GM20431 (cell line): Measurements from ENCODE around the gene GALNT17.

Source experiments
- in situ Hi-C: fragments of 300-500 bp; cut with MseI, MboI; formaldehyde crosslinking; loops from one replicate; pipeline ENCODE4 v1.15.0; 2020; ENCODE audit warnings: low sequenced_read_pairs; ENCODE audit not compliant: unreplicated experiment

The GALNT17 gene

DNA sequence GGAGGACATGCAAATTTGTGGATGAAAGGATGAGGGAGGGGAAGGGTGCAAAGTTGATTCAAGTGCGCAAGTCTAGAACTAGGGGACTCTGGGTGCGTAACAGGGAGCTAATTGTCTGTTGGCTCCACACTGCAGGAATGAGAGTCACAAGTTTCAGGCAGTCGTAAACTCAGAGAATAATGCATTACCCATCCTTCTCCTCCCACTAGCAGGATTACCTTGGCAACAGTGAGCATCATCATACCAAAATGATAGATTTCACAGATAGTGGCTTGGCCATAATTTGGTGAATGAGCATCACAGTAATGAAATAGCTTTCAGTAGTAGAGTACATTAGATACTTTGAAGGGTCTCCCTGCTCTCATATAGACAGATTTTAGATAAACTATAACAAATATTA is 565.5 kb downstream of the GALNT17 start:
- in situ Hi-C loops, result loop anchor here (10.0 kb wide), 1 partner anchor 63 kb away; no protein-coding TSS in a partner anchor

DNA sequence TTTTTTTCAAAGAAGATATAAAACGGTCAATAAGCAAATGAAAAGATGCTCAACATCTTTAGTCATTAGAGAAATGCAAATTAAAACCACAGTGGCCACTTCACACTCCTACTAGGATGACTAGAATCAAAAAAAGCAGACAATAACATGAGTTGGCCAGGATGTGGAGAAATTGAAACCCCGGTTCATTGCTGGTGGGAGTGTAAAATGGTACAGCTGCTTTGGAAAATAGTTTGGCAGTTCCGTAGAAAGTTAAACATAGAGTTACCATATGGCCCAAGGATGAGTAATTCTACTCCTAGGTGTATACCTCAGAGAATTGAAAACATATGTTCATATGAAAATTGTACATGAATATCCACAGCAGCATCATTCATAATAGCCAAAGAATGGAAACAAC is 573.3 kb downstream of the GALNT17 start:
- in situ Hi-C loops, result no loop called here

GRCh38 chr7:71705901-71706596 is 574.1 kb downstream of the GALNT17 start:
- in situ Hi-C loops, result no loop called here

DNA sequence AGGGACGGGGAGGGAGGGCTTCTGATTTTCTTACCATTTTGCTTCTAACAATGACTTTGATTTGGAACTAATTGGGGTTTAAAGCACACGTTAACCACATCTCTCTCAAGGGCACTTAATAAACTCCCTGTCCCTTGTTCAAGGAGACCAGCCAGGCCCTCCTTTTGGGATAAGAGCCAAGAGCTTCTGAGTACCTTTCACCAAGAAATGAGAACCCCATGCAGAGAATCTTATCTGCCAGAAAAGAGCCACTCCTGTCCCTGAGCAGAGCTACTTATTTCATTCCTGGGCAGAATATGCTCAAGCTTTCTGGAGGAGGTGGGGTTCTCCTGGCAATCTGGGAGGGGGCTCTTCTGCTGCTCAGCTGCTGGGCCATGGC is 574.6 kb downstream of the GALNT17 start:
- in situ Hi-C loops, result no loop called here

GRCh38 chr7:71707041-71707440 is 575.1 kb downstream of the GALNT17 start:
- in situ Hi-C loops, result no loop called here

DNA sequence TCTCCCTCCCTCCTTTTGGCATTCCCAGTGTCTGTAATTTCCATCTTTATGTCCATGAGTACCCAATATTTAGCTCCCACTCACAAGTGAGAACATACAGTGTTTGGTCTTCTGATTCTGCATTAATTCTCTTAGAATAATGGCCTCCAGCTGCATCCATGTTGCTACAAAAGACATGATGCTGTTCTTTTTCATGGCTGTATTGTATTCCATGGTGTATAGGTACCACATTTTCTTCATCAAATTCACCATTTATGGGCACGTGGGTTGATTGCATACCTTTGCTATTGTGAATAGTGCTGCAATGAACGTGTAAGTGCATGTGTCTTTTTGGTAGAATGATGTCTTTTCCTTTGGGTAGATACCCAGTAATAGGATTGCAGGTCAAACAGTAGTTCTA is 576.8 kb downstream of the GALNT17 start:
- in situ Hi-C loops, result no loop called here

GRCh38 chr7:71710442-71710841 is 578.5 kb downstream of the GALNT17 start:
- in situ Hi-C loops, result no loop called here

DNA sequence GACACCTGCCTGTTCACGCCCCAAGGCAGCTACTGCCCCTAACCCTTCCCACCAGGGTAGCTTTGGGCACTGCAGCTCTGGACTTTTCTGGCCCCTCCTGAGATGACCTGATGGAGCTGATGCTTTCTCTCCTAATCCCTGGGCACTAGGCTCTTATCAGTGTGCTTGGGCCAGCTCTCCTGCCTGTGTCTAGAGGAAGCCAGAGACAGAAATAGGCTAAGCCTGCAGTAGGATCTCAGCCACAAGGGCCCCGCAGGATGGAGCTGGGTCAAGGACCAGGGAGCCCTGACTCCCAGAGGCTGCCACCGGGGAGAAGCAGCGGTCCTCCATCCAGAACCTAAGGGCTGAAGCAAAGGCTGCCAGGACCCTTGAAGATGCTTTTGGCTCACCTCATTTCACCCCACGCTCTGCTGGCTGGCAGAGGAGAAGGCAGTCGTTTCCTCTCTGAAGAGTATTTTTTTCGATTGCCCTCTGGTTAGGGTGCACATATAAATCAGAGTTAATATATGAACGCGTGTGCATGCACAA is 580.8 kb downstream of the GALNT17 start:
- in situ Hi-C loops, result no loop called here

DNA sequence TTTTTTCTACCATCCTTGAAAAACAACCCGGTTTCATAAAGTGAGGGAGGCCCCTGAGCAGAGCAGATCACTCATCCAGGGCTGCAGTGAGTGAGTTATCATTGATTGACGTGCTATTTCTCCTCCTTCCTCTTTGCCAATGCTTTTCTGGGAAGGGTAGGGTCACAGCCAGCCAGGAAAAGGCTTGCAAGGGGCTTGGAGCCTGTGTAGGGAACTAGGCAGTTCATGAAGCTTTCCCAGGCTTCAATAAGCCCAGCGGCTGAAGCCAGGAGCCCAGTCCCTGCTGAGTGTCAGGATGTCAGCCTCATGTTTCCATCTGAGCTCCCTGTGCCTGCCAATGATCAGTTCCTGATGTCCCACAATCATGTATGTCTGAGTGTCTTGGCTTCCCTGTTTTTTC is 584.7 kb downstream of the GALNT17 start:
- in situ Hi-C loops, result no loop called here

DNA sequence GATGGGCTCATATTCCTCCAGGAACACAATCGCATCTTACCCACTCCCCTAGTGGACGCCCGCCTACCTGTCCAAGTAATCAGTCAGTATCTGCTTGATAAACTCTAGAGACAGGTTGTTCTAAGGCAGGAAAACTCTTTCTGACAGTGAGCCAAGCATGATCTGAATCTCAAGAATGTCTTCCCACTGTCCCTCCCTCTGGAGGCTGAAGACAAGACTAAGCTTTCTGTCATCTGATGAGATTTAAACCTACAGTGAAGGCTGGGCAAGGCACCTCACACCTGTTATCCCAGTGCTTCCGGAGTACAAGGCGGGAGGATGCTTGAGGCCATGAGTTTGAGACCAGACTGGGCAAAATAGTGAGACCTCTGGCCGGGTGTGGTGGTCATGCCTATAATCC is 586.6 kb downstream of the GALNT17 start:
- in situ Hi-C loops, result no loop called here

DNA sequence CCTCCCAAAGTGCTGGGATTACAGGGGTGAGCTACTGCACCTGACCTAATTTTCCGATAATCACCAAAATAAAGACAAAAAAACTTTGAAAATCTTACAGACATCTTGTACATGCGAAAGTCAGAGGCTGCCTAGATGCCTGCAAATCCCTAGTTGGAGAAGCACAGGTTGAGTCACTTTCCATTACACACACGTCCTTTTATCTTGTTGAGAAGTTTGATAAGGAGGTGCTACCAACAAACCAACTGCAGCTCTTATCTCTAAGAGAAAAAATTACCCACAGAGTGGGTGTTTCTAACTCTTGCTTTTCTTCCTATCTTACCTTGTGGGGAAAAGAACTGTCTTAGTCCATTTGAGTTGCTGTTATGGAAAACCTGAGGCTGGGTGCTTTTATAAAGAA is 589.8 kb downstream of the GALNT17 start:
- in situ Hi-C loops, result no loop called here

DNA sequence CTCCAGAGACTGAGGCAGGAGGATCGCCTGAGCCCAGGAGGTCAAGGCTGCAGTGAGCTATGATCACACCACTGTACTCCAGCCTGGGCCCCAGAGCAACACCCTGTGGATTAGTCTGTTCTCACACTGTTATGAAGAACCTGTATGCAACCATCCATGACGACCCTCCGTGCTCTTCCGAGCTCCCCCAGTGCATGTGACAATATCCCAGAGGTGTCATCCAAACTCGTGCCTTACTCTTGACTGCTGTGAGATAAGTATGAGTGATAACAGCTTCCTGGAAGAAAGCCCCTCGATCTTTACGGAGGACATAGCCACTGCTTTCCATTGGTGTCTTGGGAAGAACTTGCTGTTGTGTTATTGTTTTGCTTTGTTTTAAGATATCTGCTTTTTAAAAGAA is 591.9 kb downstream of the GALNT17 start:
- in situ Hi-C loops, result no loop called here

DNA sequence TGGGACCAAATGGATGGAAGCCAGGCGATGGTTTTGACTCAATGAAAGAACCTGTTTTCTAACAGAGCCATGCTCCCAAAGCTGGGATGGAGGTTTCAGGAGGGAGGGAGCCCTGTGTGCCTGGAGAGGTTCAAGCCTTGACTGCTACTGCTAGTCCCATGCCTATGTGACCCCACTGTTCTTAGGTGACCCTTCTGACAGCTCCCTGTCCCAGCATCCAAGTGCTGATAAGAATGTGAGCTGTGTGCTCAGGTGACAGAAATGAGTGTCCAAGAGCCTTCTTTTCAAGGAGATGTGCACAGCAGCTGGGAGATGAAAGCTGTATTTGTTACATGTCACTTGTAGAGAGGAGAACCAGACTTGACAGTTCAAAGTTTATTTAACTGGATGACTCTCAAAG is 595.4 kb downstream of the GALNT17 start:
- in situ Hi-C loops, result no loop called here

- in situ Hi-C loops, result loop anchor here (10.0 kb wide), 1 partner anchor 877 kb away; no protein-coding TSS in a partner anchor
Measured at GRCh38 chr7:71731740-71732139, 599.8 kb downstream of the GALNT17 start.

DNA sequence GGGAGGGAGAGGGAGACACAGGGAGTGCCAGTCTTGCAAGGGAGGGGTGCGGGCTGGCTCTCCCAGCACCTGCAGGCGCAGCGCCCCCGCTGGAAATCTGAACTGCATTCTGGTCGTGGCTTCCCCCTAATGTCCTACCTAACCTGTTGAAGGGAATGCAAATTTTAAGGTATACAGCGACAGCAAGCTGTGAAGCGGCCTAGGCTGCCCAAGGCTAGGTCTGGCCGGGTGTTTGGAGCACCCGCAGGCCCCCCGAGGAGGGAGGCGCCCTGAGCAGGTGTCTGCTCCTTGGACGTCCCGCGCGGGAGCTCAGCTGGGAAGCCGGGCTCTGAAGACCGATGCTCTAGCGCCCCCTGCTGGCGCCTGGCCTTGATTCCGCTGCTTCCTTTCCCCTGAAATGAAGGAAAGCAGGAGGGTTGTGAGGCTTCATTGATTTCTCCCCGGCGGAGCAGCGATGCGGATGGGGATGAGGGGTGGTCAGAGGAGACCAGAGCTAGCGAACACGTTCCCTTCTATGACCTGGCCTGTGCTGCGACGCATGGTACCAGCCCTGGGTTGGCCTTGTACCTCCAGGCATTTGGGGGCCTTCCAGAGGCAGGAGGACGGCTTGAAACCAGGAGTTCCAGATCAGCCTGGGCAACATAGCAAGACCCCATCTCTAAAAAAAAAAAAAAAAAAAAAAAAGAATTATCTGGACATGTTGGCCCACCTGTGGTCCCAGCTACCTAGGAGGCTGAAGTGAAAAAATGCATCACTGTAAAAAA is 601.3 kb downstream of the GALNT17 start:
- in situ Hi-C loops, result loop anchor here (10.0 kb wide), 1 partner anchor 878 kb away; no protein-coding TSS in a partner anchor

- in situ Hi-C loops, result loop anchor here (10.0 kb wide), 1 partner anchor 881 kb away; no protein-coding TSS in a partner anchor
Measured at GRCh38 chr7:71735961-71736556, 604.1 kb downstream of the GALNT17 start.

- in situ Hi-C loops, result loop anchor here (10.0 kb wide), 1 partner anchor 883 kb away; no protein-coding TSS in a partner anchor
Measured at GRCh38 chr7:71737931-71738540, 606.1 kb downstream of the GALNT17 start.

- in situ Hi-C loops, result loop anchor here (10.0 kb wide), 1 partner anchor 885 kb away; no protein-coding TSS in a partner anchor
Measured at GRCh38 chr7:71739520-71740173, 607.7 kb downstream of the GALNT17 start.

GRCh38 chr7:71740174-71740560 is 608.2 kb downstream of the GALNT17 start:
- in situ Hi-C loops, result no loop called here

- in situ Hi-C loops, result no loop called here
Measured at GRCh38 chr7:71746006-71746405, 614.1 kb downstream of the GALNT17 start.
